Mesendoderm (in vitro differentiated cells): Measurements from ENCODE around the gene SLC39A9.

ENCODE experiments used
- DNase-seq: peaks from one replicate; pipeline ENCODE4 v3.0.0; 2013
- H2AK5ac ChIP-seq: 2 replicates; pipeline ENCODE4 v1.6.1; 2013; ENCODE audit warnings: low read length, inconsistent platforms
- H2BK120ac ChIP-seq: 2 replicates; pipeline ENCODE4 v1.6.1; 2013; ENCODE audit warnings: low read depth, mild to moderate bottlenecking, low read length, moderate library complexity, mixed read lengths
- H2BK15ac ChIP-seq: replicated peaks from 2 replicates; pipeline ENCODE4 v1.6.1; 2013; ENCODE audit warnings: low read depth, mild to moderate bottlenecking, moderate library complexity
- H2BK5ac ChIP-seq: 2 replicates; pipeline ENCODE4 v1.6.1; 2013; ENCODE audit warnings: low read length, inconsistent platforms
- H3K18ac ChIP-seq: 2 replicates; pipeline ENCODE4 v1.6.1; 2013; ENCODE audit warnings: mild to moderate bottlenecking, low read length, mixed read lengths
- H3K23ac ChIP-seq: one replicate; pipeline ENCODE4 v1.6.1; 2013; ENCODE audit warnings: low read length
- H3K27ac ChIP-seq: 2 replicates; pipeline ENCODE4 v1.5.1; 2013; ENCODE audit warnings: low read depth, mild to moderate bottlenecking, inconsistent platforms, low read length, moderate library complexity
- H3K27me3 ChIP-seq: 2 replicates; pipeline ENCODE4 v1.6.1; 2013; ENCODE audit warnings: low read length, control low read depth, mild to moderate bottlenecking, inconsistent platforms; ENCODE audit not compliant: insufficient read depth, poor library complexity
- H3K36me3 ChIP-seq: 2 replicates; pipeline ENCODE4 v1.6.1; 2013; ENCODE audit warnings: low read length, inconsistent platforms; ENCODE audit not compliant: control insufficient read depth, insufficient read depth
- H3K4ac ChIP-seq: one replicate; pipeline ENCODE4 v1.6.1; 2013; ENCODE audit warnings: low read depth, mild to moderate bottlenecking, low read length, moderate library complexity
- H3K4me1 ChIP-seq: 2 replicates; pipeline ENCODE4 v1.6.1; 2013; ENCODE audit warnings: low read depth, low read length, inconsistent platforms; ENCODE audit not compliant: control insufficient read depth
- H3K4me2 ChIP-seq: 2 replicates; pipeline ENCODE4 v1.6.1; 2013; ENCODE audit warnings: low read length
- H3K4me3 ChIP-seq: 2 replicates; pipeline ENCODE4 v1.5.1; 2013; ENCODE audit warnings: mild to moderate bottlenecking, low read length
- H3K56ac ChIP-seq: one replicate; pipeline ENCODE4 v1.6.1; 2013; ENCODE audit warnings: low read length
- H3K79me1 ChIP-seq: 2 replicates; pipeline ENCODE4 v1.6.1; 2013; ENCODE audit warnings: low read length, inconsistent platforms
- H3K79me2 ChIP-seq: 2 replicates; pipeline ENCODE4 v1.6.1; 2013; ENCODE audit warnings: mild to moderate bottlenecking, low read length; ENCODE audit not compliant: control insufficient read depth, insufficient read depth
- H3K9ac ChIP-seq: 2 replicates; pipeline ENCODE4 v1.6.1; 2013; ENCODE audit warnings: low read length, inconsistent platforms
- H4K5ac ChIP-seq: one replicate; pipeline ENCODE4 v1.6.1; 2013; ENCODE audit warnings: low read length
- H4K8ac ChIP-seq: one replicate; pipeline ENCODE4 v1.6.1; 2013; ENCODE audit warnings: low read depth, mild to moderate bottlenecking, control low read depth, low read length, moderate library complexity
- WGBS: extraction: QIAGEN DNeasy Blood & Tissue Kit; methylation state at CpG from one replicate; pipeline ENCODE4 v1.1.7; 2013; ENCODE audit warnings: low lambda C conversion rate, missing lambda C conversion rate; ENCODE audit not compliant: insufficient coverage; ENCODE audit errors: extremely low coverage; 5-methylcytosine and 5-hydroxymethylcytosine counted together

SLC39A9 gene

DNA sequence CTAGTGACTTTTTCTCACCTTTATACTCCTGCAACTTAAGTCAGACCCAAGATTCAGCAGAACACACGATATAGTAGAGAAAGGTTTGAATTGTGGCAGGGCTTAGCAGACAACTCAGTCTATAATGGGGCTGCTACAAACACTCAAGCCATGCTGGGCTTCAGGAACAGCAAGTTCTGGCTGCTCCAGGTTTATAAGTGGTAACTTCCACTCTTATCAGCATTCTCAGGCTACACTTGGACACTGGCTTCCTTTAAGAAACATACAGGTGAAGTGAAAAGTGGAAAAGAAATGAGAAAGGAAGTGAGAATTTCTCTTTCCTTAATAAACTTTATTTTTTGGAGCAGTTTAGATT is 107.7 kb downstream of the SLC39A9 start:
- no peaks in the 10 kb centered on the region for H3K36me3 ChIP-seq
- no peaks in the 10 kb centered on the region for H3K79me1 ChIP-seq
- H3K4me3 ChIP-seq, result no peak overlapping the region
- H3K18ac ChIP-seq, result no peak overlapping the region
- no peak overlapping the region for H3K27ac ChIP-seq
- no peak overlapping the region for H2BK5ac ChIP-seq
- H3K4ac ChIP-seq, result no peak overlapping the region
- no peak for DNase-seq
- no peak overlapping the region for H3K9ac ChIP-seq
- no CpG with 5 or more reads among the region's 1 CpG for WGBS
- H2AK5ac ChIP-seq, result no peak overlapping the region
- H4K8ac ChIP-seq, result no peak overlapping the region
- no peaks in the 10 kb centered on the region for H3K79me2 ChIP-seq
- H2BK120ac ChIP-seq, result no peak overlapping the region
- H3K27me3 ChIP-seq, result no peaks in the 10 kb centered on the region
- H4K5ac ChIP-seq, result no peak overlapping the region
- H3K23ac ChIP-seq, result no peak overlapping the region
- H3K56ac ChIP-seq, result no peak overlapping the region
- no peaks in the 10 kb centered on the region for H3K4me1 ChIP-seq
- no peak overlapping the region for H3K4me2 ChIP-seq
- H2BK15ac ChIP-seq, result no peak overlapping the region
